HG03066 (cell line): Measurements from ENCODE around the gene SLC16A11.
"Not testable (repeated sequence)": the region's sequence is repeated elsewhere in the genome, so short reads cannot be mapped to it uniquely, and the experiment has no call there.

Source experiments
- ATAC-seq: cut with Tn5 transposase; IDR thresholded peaks from one replicate; pipeline ENCODE4 v1.9.1; 2021; ENCODE audit warnings: low read depth; ENCODE audit not compliant: unreplicated experiment

SLC16A11 gene, protein sequence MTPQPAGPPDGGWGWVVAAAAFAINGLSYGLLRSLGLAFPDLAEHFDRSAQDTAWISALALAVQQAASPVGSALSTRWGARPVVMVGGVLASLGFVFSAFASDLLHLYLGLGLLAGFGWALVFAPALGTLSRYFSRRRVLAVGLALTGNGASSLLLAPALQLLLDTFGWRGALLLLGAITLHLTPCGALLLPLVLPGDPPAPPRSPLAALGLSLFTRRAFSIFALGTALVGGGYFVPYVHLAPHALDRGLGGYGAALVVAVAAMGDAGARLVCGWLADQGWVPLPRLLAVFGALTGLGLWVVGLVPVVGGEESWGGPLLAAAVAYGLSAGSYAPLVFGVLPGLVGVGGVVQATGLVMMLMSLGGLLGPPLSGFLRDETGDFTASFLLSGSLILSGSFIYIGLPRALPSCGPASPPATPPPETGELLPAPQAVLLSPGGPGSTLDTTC

DNA sequence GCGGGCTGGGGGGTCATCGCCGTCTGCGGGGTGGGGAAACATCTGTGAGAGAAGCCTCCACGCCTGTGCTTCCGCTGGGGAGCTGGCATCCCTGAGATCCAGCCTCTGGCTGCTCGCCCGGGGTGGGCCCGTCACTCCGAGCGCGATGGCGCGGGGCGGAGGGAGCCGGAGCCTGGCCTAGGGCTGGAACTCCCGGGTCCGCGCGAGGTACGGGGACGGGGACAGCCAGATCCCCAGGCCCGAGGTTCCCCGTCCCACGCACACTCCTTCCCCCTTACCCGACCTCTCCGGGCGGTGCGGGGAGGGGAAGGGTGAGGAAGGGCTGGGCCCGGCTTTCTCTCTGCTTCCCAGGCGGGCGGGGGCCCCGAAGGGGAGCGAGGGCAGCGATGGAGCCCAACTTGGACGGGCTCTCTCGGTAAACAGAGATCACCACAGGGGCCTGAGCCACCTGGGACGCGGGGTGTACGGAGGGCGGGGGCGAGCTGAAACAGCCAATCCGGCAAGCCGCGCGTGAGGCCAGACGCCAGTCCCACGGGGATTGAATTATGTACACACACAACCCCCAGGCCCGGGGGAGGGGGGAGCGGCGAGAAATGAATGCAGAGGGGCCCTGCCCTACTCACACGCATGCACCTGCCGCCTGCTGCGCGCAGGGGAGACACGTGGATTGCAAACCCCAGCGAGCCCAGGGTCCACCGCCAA is at the start of gene SLC16A11:
Gene SLC16A11 (minus strand): TSS at position 596 of the 702 bp plus-strand sequence. CDS start 579 bp downstream, at position 17.
- ATAC-seq = no peak

DNA sequence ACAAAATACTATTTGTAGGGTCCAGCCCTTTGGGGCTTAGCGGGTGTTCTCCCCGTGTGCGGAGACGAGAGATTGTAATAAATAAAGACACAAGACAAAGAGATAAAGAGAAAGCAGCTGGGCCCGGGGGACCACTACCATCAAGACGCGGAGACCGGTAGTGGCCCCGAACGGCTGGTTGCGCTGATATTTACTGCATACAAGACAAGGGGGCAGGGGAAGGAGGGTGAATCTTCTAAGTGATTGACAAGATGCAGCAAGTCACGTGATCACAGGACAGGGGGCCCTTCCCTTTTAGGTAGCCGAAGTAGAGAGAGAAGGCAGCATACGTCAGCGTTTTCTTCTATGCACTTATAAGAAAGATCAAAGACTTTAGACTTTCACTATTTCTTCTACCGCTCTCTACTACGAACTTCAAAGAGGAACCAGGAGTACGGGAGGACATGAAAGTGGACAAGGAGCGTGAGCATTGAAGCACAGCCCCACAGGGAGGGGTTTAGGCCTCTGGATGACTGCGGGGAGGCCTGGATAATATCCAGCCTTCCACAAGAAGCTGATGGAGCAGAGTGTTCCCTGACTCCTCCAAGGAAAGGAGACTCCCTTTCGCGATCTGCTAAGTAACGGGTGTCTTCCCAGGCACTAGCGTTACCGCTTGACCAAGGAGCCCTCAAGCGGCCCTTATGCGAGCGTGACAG is 47.6 kb upstream of the SLC16A11 start:
- ATAC-seq = not testable (repeated sequence)

DNA sequence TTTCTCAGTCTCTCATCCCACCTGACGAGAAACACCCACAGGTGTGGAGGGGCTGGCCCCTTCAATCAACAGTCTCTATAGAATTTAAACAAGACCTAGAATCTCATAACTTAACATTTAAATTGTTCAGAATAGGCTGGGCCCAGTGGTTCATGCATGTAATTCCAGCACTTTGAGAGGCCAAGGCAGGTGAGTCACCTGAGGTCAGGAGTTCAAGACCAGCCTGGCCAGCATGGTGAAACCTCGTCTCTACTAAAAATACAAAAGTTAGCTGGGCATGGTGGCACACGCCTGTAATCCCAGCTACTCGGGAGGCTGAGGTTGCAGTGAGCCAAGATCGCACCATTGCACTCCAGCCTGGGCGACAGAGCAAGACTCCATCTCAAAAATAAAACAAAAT is 45.7 kb upstream of the SLC16A11 start:
- ATAC-seq = not testable (repeated sequence)

GRCh38 chr17:7088442-7088841 is 44.5 kb upstream of the SLC16A11 start:
- not testable (repeated sequence) for ATAC-seq

DNA sequence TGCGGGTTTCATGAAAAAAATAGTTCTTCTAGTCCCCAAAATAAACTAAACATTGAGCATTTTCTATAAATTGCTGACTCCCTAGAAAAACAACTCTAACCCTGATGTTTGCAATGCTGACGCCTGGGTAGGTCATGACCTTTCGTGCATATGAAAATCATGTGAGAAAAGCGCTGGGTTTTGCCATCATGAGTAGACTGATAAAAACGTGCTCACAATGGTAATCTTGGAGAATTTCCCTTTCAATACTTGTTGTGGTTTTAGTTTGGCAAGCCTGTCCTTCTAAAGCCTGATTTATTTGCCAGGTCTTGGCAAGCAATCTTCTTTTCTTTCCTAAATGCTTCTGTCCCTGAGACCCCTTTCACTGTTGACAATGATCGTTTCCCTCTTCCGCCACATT is 40.2 kb upstream of the SLC16A11 start:
- ATAC-seq = no peak

DNA sequence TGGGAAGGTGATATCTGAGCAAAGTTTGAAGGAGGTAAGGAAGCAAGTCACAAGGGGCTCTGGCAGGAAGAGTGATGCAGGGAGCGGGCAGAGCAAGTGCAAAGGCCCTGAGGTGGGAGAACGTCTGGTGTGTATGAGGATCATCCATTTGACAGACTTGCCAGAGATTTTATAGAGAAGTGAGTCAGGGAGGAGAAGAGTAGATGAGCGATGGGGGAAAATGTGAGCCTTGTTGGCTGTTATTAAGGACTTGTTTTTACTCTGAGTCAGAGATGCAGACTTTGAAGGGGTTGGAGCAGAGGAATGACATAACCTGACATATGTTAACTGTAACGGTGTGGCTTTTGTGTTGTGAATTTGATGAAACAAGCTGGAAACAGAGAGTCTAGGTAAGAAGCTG is 39.7 kb upstream of the SLC16A11 start:
- no peak for ATAC-seq

DNA sequence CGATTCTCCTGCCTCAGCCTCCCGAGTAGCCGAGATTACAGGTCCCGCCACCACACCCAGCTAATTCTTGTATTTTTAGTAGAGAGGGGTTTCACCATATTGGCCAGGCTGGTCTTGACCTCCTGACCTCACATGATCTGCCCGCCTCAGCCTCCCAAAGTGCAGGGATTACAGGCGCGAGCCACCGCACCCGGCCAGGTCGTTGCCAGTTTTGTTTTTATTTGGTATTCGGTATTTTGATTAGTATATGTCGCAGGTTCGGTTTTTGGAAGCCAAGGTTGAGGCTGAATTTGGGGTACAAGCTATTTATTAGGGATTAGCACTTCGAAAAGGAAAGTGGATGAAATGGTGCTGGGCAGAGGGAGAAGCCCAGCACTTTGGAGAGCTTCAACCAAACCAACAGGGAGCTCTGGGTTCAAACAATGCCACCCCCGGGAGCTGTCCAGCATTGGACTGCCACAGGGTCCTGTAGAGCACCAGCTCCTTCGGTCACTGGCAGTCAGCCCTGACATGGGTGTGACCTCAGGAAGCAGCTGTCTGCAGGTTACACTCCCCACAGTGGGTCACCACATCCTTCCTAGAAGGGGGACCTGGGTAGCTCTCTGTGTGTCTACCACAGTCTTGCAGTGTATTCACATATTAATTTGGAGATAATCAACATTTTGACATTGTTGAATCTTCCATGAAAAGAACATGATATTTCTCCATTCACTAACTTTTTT is 37.6 kb upstream of the SLC16A11 start:
- ATAC-seq = no peak

DNA sequence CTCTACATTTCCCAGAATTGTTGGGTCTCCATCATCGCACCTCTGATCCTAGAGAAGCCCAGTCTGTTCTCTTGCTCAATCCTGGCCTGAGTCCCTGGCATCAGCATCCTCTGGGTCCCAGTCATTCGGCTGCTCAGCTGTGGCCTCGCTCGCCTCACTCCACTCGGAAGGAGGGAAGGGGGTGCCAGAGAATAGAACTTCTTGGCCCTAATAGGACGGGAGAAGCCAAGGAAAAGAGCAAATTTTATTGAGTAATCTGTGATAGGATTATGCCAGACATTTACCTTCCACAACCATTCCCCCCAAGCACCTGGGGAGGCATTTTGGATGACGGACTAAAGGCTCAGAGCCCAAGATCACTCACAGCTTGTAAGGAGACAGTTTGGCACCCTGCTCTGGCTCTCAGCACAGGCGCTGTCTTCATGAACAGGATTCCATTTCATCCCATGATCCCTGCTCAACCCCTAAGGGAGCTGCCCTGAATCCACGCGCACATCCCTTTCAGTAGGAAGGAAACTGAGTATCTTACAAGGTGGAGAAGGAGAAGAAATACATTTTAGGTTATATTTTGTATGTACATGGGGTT is 36.7 kb upstream of the SLC16A11 start:
- no peak for ATAC-seq

- no peak for ATAC-seq
Observed at GRCh38 chr17:7079581-7080455, 35.9 kb upstream of the SLC16A11 start, which contains the start of gene CLEC10A. TSS of gene CLEC10A (minus strand) at chr17:7080251. CDS start at chr17:7078812, 1,439 bp downstream.

DNA sequence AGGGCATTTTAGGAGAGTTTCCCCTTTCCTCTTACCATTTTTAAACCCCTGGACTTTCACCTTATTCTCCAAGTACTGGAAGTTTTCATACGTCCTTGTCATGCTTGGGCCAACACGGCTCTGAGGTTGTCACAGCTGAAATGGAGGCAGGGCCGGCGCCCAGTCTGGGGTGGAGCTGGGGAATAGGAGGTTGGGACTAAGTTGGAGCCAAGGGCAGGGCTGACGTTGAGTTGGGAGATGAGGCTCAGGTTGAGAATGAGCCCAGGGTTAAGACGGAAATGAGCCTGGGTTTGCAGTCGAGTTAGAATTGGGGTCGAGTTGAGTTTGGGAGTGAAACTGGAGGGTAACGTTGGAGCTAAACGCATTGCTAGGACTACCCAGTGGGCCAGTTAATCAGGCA is 34.8 kb upstream of the SLC16A11 start:
- ATAC-seq = no peak

DNA sequence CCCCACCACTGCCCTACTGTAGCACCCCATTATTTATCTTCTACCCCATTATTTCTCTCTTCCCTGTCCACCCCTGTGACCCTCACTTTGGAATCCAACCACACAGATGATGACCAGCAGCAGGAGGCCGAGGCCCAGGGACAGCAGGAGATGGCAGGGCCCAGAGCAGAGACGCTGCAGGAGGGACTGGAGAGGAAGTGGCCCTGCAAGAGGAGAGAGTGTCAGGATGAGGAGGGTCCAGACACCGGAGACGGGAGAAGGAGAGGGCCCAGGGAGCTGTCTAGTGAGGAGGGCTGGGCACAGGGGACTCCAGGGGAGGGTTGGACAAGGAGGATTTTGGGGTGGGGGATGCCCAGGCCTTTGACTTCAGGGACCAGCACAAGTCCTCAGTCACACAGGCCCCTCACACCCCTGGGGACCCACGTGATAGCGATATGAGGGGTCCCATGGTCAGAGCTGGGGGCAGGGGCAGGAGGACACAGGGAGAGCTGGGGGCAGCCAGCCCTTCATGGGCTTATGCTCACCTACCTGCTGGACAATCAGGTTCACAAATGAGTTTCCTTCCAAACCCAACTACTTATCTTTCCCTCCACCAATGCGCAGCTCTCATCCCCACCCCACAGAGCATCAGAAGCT is 34.1 kb upstream of the SLC16A11 start:
- ATAC-seq = no peak

DNA sequence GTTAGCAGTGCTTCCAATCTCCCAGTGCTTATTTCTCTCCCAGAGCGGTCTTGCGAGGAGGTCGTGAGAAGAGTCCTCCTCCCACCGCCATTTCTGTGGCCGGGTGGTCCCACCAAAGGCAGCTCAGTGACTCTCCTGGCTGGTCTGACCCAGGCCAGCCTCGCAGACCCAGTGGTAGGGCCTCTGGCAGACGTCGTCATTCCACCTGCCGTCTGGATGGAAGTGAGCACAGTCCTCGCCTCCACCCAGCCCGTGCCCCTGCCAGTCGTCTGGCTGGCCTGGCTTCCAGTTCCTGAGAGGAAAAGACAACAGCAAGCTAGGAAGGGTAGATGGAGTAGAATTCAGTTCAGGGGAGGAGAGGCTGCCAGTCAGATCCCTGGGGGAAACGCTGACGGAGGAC is 31.0 kb upstream of the SLC16A11 start:
- ATAC-seq = no peak

DNA sequence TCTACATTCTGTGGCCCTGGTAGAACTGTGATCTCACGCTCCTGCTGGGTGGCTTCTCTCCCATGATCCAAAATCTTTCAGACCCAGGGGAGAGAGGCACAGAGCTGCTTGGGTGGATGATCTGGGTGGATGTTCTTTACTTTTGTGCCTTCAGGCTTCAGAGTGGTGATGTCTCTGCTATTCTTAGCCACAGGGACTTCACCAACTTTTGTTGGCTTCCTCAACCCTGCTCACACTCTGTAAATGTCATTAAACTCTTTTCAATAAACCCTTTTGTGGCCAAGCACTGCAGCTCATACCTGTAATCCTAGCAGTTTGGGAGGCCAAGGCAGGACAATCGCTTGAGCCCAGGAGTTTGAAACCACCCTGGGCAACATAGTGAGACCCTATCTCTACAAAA is 28.5 kb upstream of the SLC16A11 start:
- no peak for ATAC-seq

DNA sequence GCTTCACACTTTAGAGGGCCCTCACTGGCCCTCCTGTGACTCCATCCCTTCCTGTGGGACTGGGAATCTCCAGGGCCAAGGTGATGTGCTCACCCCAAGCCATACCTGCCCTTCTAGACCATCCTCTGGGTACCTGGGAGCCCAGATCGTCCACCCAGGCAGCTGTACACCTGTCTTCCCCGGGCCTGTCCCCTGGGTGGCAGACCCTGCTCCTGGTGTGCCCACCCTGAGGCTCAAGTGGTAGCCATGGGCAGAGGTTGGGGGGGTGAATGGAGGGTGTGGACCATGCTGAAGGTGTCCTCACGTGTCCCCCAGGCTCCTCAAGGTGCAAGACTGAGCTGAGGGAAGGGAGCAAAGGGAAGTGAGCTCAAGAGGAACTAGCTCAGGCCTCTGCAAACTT is 26.8 kb upstream of the SLC16A11 start:
- ATAC-seq = no peak

DNA sequence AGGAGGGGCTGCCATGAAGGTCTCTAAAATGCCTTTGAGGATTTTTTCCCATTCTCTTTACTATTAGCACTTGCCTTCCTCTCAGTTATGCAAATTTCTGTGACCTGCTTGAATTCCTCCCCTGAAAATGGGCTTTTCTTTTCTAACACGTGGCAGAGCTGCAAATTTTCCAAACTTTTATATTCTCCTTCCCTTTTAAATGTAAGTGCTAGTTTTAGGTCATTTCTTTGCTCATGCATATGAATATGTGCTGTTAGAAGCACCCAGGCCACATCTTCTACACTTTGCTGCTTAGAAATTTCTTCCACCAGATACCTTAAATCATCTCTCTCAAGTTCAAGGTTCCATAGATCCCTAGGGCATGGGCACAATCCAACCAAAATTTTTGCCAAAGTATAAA is 24.4 kb upstream of the SLC16A11 start:
- ATAC-seq = no peak

DNA sequence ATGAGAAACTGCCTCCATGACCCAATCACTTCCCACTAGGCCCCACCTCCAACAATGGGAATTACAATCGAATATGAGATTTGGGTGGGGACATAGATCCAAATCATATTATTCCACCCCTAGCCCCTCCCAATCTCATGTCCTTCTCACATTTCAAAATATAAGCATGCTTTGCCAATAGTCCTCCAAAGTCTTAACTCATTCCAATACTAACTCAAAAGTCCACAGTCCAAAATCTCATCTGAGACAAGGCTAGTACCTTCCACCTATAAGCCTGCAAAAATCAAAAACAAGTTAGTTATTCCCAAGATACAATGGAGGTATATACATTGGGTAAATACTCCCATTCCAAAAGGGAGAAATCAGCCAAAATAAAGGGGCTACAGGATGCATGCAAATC is 23.3 kb upstream of the SLC16A11 start:
- no peak for ATAC-seq

GRCh38 chr17:7064261-7064660 is 20.4 kb upstream of the SLC16A11 start:
- ATAC-seq = no peak

DNA sequence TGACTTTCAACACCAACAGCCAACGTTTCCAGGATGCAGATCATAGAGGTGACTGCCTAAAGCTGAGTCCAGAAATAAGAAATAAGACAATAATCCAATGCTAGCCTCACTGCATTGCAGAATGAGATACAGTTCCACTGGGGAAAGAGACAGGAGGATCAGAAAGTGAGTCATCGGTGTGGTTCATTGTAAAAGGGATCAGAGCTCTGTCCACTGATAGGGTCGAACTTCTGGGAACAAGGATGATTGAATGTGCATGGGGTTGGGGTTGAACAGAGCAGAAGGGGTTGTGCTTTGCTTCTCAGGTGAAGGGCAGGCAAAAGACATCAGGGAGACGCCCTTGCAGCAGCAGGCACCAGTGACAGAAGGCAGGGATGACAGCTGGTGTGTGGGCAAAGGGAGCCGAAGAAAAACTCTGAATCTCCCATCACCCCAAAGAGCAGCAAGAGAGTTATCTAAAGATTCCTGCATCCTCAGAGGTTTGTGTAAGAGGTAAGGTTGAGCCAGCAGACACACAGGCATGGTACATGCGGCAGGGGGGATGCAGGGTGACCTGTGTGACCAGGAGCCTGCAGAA is 19.7 kb upstream of the SLC16A11 start:
- no peak for ATAC-seq
